ENCODE data around the gene MYCN.

- no peak for TF ChIP-seq CTCF (IDR thresholded peaks at IDR 0.05)
- no peak for TF ChIP-seq RELA (CRISPR knock-in tag; IDR thresholded peaks at IDR 0.05; ENCODE audit: borderline replicate concordance)
- no peak for TF ChIP-seq ZNF121 (CRISPR knock-in tag; IDR thresholded peaks at IDR 0.05)
- TF ChIP-seq USF1 (CRISPR knock-in tag; IDR thresholded peaks at IDR 0.05), result no peak
Observed at GRCh38 chr2:15993232-15993610, 52.9 kb downstream of the MYCN start.

Measured in WTC11 (cell line).